Esophagus muscularis mucosa (tissue), 4 donors: ENCODE measurements around the gene PLIN4. TPM values are rescaled to one million over a fixed set of nuclear protein-coding genes. Genes with fewer than 3 reads are reported as not detected.

Source experiments
- DNase-seq: peaks from one replicate; pipeline ENCODE4 v3.0.0-alpha.2; 2017; ENCODE audit errors: extremely low spot score
- H3K27ac ChIP-seq, 4 donors: fragments of 200-600 bp; sonication (generic); replicated peaks in 1 of 4; 1 replicate in 3 of 4; 2 replicates in 1 of 4; pipeline ENCODE4 v1.5.1; 2016 to 2019; ENCODE audit warnings: mild to moderate bottlenecking in 1 of 4
- H3K27me3 ChIP-seq, 4 donors: fragments of 200-600 bp; sonication (generic); one replicate each; pipeline versions ENCODE4 v1.5.1 to v1.6.0; 2016 to 2019
- H3K36me3 ChIP-seq, 4 donors: fragments of 200-600 bp; sonication (generic); one replicate each; pipeline ENCODE4 v1.5.1; 2016 to 2019
- H3K4me1 ChIP-seq, 4 donors: fragments of 200-600 bp; sonication (generic); one replicate each; pipeline ENCODE4 v1.5.1; 2016 to 2019
- H3K4me3 ChIP-seq, 4 donors: fragments of 200-600 bp; sonication (generic); 1 replicate in 2 of 4; 2 replicates in 2 of 4; pipeline ENCODE4 v1.5.1; 2016 to 2019; ENCODE audit warnings: mild to moderate bottlenecking in 4 of 4, moderate library complexity in 1 of 4
- H3K9me3 ChIP-seq, 4 donors: fragments of 200-600 bp; sonication (generic); 1 replicate in 3 of 4; 2 replicates in 1 of 4; pipeline ENCODE4 v1.5.1; 2016 to 2019
- CTCF ChIP-seq, 3 experiments: fragments of 200-600 bp in 2 of 3; fragments of 450-650 bp in 1 of 3; sonication (generic) in 2 of 3; IDR thresholded peaks; one replicate each; pipeline ENCODE4 v1.5.1; 2017 to 2019; ENCODE audit warnings: antibody characterized with exemption in 3 of 3, mild to moderate bottlenecking in 2 of 3, moderate library complexity in 1 of 3
- EP300 ChIP-seq: sonication (generic); formaldehyde crosslinking; IDR thresholded peaks from one replicate; pipeline ENCODE4 v1.6.1; 2017; ENCODE audit warnings: antibody characterized with exemption
- POLR2A ChIP-seq: fragments of 450-650 bp; IDR thresholded peaks from one replicate; pipeline ENCODE4 v1.6.1; 2017; ENCODE audit warnings: antibody characterized with exemption, moderate library complexity, mild to moderate bottlenecking, low read depth
- POLR2AphosphoS5 ChIP-seq, 2 donors: sonication (generic); formaldehyde crosslinking; IDR thresholded peaks; one replicate each; pipeline ENCODE4 v1.6.1; 2017; ENCODE audit warnings: antibody characterized with exemption in 2 of 2
- WGBS: methylation state at CpG from one replicate; pipeline ENCODE4 v1.1.5; 2018; 5-methylcytosine and 5-hydroxymethylcytosine counted together
- intact Hi-C: fragments of 100-400 bp; cut with DNase I; formaldehyde crosslinking; loops from one replicate; pipeline ENCODE4 v1.15.1; 2023
- total RNA-seq, 4 donors: library from RNA; depleted of rRNA; stranded (reverse); fragments of >200 nt; gene quantifications; one replicate each; pipeline versions ENCODE4 v1.1.0 to v1.2.1, GENCODE V29; 2016

The PLIN4 gene
- total RNA-seq, 4 donors from 2014 or later = 45.7 to 134 (median 91.1) TPM

GRCh38 chr19:4552525-4552819 is 34.2 kb upstream of the PLIN4 start:
- WGBS = 88% methylated on average over 16 of the region's 18 CpGs

DNA sequence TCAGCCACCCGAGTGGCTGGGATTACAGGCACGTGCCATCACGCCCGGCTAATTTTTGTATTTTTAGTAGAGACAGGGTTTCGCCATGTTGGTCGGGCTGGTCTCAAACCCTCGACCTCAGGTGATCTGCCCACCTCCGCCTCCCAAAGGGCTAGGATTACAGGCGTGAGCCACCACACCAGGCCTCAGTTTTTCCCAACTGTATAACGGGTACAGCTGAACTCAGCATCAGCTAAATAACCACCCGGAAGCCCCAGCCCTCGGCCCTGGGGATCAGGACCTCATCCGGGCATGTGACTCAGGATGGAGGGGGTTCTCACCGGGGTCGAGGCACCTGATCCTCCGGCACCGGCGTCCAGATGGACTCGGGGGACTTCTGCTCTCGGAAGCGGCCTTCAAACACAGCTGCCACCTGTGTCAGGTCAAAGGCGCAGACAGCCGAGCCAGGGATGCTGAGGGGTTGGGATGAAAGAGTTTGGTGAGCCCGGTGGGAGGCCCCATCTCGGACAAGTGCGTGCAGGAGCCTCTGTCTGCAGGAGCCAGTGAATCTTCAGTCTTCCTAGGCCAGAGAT is 32.3 kb upstream of the PLIN4 start:
- intact Hi-C loops = no loop called here
- H3K9me3 ChIP-seq = no peaks in the 10 kb centered on the region
- TF ChIP-seq POLR2AphosphoS5 (IDR thresholded peaks at IDR 0.05) (no peak), POLR2A (no peak), CTCF (IDR thresholded peaks at IDR 0.05) (no peak), EP300 (no peak)
- H3K27ac ChIP-seq = no peak overlapping the region
- WGBS = 87% methylated on average over 22 of the region's 26 CpGs
- H3K27me3 ChIP-seq = peaks cover 0 to 27% (median 0%) of the 10 kb centered on the region in 4 donors
- no peak overlapping the region for H3K4me3 ChIP-seq
- DNase-seq = no peak
- peaks cover 0 to 90% (median 13%) of the 10 kb centered on the region in 4 donors for H3K36me3 ChIP-seq
- no peaks in the 10 kb centered on the region for H3K4me1 ChIP-seq

More at GRCh38 chr19:4552525-4552819, 34.2 kb upstream of the PLIN4 start:
- Histone ChIP-seq H3K27ac (no peak overlapping the region), H3K4me1 (peaks cover 0 to 4% (median under 1%) of the 10 kb centered on the region in 4 donors), H3K9me3 (no peaks in the 10 kb centered on the region), H3K4me3 (no peak overlapping the region), H3K36me3 (peaks cover 0 to 93% (median 17%) of the 10 kb centered on the region in 4 donors), H3K27me3 (peaks cover 0 to 29% (median 0%) of the 10 kb centered on the region in 4 donors)
- DNase-seq = no peak
- TF ChIP-seq EP300 = no peak
- no peak for TF ChIP-seq POLR2A
- no peak for TF ChIP-seq POLR2AphosphoS5 (IDR thresholded peaks at IDR 0.05)
- TF ChIP-seq CTCF (IDR thresholded peaks at IDR 0.05) = no peak
- intact Hi-C loops = no loop called here

DNA sequence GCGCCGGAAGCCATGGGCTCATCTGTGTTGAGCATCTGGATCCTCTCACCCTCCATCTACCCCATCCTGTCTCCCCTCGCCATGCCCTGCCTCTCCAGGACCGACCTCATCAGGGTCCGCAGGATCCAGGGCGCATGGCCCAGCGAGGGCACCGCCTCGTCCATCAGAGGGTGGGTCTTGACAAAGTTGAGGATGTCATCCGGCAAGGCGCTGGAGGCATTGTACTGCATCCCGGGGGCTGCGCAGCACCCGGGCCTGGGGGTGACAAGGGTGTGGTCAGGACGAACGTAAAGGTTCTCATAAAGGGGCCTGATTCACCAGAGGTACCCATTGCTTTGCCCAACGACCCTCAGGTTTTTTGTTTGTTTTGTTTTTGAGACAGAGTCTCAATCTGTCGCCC is 31.7 kb upstream of the PLIN4 start:
- TF ChIP-seq EP300 = no peak
- no peak for TF ChIP-seq POLR2A
- no peak for TF ChIP-seq POLR2AphosphoS5 (IDR thresholded peaks at IDR 0.05)
- no peak for TF ChIP-seq CTCF (IDR thresholded peaks at IDR 0.05)
- H3K27ac ChIP-seq = no peak overlapping the region
- DNase-seq = no peak
- H3K4me1 ChIP-seq = no peaks in the 10 kb centered on the region
- peaks cover 0 to 27% (median 0%) of the 10 kb centered on the region in 4 donors for H3K27me3 ChIP-seq
- H3K36me3 ChIP-seq = peaks cover 0 to 84% (median 9%) of the 10 kb centered on the region in 4 donors
- no peak overlapping the region for H3K4me3 ChIP-seq
- 81% methylated on average over 10 of the region's 18 CpGs for WGBS
- intact Hi-C loops = no loop called here
- no peaks in the 10 kb centered on the region for H3K9me3 ChIP-seq

- no peaks in the 10 kb centered on the region for H3K4me1 ChIP-seq
- H3K4me3 ChIP-seq = no peak overlapping the region
- peaks cover 0 to 27% (median 0%) of the 10 kb centered on the region in 4 donors for H3K27me3 ChIP-seq
- H3K36me3 ChIP-seq = peaks cover 0 to 66% (median 7%) of the 10 kb centered on the region in 4 donors
- intact Hi-C loops = no loop called here
- H3K9me3 ChIP-seq = no peaks in the 10 kb centered on the region
- H3K27ac ChIP-seq = no peak overlapping the region
- TF ChIP-seq POLR2AphosphoS5 (IDR thresholded peaks at IDR 0.05) (no peak), EP300 (no peak), POLR2A (no peak), CTCF (IDR thresholded peaks at IDR 0.05) (no peak)
- DNase-seq = no peak
- 80% methylated on average over 12 of the region's 14 CpGs for WGBS
Observed at GRCh38 chr19:4548238-4548584, 29.9 kb upstream of the PLIN4 start.
